ENCODE data around the gene TIGIT.

Gene TIGIT

DNA sequence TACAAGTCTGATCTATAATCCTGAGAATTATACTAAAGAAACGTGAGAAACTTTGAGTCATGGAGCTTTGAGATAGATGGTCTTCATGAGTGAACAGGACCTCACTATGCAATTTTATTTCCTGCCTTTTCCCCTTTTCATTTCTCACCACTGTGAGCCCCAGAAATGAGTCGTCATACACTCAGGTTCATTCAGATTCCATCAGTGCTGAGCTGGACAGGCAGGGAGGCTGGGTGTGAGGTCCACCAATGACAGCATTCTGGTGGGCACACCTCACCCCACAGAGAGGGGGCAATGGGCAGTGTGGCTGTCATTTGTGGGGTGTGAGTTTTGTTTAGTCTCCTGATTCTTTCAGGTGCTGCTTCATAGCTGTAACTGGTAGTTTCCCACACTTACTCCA lies 16.9 kb downstream of the TIGIT start:
- no peak for DNase-seq (ENCODE audit: low read depth in 3 of 3)

DNA sequence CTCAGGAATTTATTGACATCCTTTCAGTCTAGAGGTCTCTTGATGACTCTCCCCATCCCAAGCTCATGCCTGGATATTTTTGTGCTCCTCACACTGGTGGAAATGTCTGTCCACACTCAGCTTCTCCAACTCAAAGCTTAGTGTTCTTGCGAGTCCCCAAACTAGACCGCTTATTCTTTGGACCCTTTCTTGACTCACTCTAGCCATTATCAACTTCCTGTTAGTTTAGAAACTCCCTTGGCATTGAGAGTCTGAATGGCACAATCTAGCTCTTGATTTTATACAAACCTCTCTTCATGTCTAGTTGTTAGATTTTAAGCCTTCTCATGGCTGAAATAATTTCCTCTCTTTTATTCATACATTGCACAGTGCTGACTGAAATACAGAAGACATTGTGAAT lies 19.6 kb downstream of the TIGIT start:
- no peak for DNase-seq (ENCODE audit: low read depth in 3 of 3)

DNA sequence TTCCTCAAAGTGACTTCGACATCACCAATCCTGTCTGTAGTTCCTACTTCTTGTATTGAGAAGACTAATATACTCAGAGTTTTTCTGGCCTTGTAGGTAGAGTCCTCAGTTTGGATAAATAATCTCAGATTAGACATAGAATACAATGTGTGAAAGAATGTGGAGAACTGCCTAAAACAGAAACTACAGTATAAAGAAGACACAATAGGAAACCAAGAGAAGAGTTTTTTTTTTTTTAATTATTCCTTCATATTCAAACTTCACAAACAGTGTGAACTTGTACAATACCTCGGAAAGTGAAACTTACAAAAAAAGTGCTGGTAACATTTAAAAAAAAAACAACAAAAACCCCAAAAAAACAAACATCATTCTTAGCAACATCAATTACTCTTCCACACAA lies 20.5 kb downstream of the TIGIT start:
- DNase-seq (ENCODE audit: low read depth in 3 of 3), result no peak

DNA sequence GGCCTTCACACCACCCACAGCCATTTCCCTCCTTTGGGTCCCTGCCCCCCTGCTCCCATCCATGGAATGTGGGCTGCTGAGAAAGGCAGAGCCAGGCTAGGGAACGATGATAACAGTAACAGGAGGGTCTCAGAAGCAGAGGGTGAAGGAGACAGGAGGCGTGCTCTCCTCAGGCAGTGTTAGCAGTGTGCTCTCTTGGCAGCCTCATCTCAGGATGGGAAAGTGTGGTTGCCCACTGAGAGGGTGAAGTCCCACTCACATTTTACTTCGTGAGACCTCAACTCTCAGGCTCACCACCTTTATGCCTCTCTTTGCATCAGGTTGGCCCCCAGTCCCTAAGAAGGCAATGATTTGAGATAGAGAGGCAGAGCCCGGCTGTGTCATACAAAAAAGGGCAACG lies 24.5 kb downstream of the TIGIT start:
- DNase-seq (ENCODE audit: low read depth in 3 of 3), result no peak

DNA sequence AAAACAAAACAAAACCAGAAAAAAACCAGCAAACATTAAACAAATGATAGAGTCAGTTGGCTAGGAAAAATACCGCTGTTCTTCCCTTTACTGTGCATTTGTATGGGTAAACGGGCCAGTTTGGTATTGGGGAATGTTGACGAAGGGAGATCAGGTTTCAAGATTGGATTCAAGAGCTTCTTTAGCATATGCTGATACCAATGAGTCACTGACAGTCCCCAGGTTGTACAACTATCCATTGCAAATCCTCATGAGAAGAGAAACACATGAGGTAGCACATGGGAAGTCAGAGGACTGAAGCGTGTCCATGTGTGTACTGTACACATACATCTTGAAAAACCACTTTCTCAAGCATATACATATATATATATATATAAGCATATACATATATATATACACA lies 25.6 kb downstream of the TIGIT start:
- no peak for DNase-seq (ENCODE audit: low read depth in 3 of 3)

DNA sequence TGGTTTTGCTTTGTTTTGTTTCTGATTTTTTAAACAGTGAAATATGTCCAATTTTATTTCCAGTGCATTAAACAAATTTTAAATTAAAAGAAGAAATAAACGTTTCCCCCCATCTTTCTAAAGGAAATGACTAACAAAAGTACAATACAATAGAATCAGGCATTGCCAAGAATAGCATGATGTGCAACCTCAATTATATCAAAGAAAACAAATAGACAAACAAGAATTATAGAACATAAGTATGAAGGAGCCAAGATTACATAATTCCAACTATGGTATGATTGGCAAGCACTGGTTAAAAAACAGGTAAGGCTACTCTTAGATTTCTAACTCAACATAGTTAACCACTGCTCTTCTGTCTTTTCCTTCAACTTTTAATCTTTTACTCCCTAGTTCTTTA lies 26.4 kb downstream of the TIGIT start:
- no peak for DNase-seq (ENCODE audit: low read depth in 3 of 3)

DNA sequence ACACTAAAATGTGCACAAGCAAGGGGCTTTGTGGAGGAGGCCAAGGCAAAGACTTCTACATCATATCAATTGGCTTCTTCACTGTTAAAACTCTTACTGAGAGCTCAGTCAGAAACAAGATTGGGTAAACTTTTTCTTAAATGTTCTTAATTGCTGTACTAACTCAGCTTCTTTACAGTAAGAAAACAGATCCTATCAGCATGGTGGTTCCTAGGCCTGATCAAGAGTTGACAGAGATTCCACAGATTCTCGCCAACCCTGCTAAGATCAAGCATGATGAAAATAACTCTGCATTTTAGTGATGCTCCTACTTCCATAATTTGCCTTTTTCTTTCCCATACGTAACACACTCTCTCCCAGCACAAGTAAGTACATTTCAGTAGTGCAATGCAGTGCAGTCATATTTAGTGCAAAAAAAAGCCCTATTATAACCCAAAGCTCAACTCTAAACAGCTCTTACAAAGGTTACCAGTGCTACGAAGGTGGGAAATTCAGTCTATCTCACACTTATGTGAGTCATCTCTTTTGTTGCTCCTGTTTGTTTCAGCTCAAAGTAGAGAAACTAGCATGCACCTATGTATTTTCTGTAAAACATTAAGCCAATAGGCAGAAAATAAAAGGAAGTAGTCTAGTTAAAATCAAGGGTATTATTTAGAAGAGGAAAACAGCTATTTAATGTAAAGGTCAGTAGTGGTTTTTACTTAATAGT lies 29.9 kb downstream of the TIGIT start:
- no peak for DNase-seq (ENCODE audit: low read depth in 3 of 3)

DNA sequence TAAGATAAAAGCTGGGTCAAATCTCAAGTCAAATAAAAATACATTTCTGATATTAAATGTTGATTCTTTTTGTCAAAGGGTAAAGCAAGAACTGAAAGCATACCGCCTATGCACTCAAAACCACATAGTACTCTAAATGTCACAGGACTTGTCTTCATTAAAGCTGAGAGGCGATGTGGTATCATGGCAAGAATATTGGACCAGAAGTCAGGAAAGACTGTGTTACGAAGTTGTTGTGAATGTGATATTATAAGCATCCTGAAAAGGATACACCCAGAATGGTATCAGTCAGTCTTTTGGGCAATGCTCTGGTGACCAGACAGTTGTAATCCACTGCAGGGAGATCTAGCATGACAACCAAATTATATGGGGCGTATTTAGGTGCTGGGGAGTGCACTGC lies 33.8 kb downstream of the TIGIT start:
- DNase-seq (ENCODE audit: low read depth in 3 of 3), result no peak

DNA sequence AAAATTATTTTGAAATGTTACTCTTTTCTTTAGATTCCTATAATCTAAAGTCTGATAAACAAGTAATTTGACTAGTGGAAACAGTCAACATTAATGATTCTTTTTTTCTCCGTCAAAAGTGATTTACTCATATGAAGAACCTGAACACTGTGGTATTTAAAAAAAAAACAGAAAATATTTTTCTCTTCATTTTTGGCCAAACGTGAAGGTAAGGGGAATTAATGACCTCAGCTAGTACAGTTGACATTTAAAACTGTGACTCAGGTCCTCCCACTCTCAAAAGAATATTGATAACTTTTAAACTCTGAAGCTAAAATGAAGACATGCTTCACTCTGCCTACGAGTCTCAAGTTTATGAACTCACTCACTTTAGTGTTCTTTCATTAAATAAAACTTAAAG lies 34.5 kb downstream of the TIGIT start:
- DNase-seq (ENCODE audit: low read depth in 3 of 3), result no peak

DNA sequence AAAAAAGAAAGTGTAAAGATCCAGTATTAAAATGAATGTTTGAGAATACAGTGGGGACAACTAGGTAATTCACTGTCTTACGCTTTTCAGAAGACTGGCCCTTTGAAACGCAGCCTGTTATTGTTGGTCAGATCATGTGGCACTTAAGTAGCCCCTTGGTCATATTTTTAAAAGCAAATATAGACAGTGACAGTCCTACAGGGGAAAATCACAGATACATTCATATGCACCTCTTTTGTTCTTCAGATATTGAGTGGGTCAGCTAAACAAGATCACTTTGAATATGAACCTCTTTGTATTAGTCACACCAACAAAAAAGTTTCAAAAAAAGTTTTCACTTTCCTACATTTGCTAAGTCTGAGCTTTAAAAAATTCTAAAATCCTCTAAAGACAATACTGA lies 36.0 kb downstream of the TIGIT start:
- DNase-seq (ENCODE audit: low read depth in 3 of 3), result no peak

DNA sequence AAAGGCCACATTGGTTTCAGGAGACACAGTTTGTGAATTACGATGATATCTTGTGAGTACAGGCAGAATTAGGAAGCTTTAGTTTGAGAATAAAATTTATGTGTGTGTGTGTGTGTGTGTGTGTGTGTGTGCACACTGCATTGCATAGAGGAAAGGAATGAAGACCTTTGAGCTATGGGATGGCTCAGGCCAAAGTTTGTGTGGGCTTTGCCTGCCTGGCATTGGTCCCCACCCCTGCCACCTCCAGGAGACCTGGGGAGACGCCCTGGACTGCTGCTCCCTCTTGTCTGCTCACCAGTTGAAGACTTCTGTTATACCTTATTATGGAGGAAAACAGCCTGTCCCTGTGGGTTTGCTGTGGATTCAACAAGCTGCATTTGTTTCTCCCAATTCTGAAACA lies 37.2 kb downstream of the TIGIT start:
- DNase-seq (ENCODE audit: low read depth in 3 of 3), result no peak

DNA sequence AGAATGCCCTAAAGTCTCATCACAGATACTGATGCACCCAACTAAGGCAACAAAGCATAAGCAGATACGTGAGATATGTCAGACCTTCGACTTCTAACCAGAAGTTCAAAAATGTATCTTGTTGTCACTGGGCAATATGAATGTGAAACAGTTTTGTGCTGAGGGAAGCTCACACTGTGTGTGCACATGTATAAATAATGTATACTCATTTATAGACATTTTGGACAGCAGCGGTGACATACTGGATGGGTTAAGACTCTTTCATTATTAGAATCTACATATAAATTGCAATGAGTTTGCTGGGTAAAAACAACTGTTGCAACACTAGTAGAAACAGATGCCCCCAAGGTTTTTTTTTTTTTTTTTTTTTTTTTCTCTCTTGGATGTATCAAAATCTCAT lies 37.9 kb downstream of the TIGIT start:
- DNase-seq (ENCODE audit: low read depth in 3 of 3), result no peak

DNA sequence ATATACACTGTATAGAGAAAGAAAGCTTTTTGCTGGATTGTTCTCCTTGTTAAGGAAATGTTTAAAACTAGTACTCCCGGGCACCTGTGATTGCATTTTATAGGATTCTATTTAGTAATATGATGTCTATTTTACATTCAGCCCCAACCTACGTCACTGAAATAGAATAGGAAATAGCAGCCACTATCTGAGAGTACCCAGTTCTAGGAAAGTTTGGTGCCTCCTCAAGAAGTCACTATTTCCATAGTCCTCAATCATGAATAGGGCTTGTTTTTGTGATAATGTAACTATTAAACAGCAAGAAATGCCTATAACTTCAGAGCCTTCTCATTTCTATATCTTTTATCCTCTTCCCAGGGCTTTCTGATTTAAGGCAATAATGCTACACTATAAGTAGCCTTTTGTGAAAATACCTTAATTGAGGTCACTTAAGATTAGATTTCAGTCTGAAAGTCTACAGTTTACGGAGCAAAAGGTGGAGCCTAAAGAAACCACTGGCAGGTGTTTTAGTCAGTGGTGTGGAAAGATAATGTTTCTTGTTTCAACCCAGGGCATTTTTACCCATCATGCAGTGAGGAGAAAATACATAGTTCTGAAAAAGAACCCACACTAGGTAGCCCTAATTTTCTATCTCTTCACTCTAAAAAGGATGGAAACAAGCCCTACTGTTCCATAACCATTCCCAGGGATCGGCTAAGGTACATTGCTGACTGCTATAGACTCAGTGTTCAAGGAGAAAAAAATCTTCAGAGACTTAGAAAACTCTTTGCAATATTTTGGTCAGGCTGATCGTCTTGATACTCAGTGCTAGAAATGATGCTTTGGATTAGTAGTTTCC lies 38.7 kb downstream of the TIGIT start:
- DNase-seq (ENCODE audit: low read depth in 3 of 3), result no peak

DNA sequence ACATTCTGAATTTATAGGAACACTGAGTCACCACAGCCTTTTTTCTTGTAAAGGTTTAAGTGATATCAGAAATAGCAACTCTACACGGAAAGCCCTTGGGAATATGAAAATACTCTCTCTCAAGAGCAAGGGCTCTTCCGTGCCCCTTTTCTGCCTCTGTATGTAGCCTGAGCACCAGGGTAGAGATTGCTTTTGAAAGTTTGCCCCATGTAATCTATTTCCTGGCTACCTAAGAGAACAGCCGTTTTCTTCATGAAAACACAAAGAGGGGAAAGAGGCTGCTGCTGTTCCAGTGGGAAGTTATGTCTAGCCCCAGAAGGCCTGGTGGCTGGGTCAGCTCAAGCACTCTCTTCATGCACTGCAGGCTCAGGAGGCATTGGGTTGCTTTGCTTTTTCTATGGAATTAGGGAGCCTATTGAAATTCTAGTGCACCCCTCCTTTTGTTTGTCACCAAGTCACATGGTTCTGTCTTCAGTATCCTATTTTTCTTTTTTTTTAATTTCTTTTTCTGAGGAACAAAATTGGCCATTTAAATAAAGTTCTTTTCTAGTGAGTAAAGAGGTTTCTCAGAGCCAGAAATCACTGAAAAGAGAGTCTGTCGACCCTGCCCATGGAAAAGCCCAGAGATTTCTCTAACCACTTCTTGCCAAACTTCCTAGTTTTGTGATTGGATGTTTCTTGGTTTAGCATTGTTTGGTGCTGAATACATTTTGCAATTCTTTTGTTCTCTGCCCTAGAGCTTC lies 39.5 kb downstream of the TIGIT start:
- DNase-seq (ENCODE audit: low read depth in 3 of 3), result no peak

DNA sequence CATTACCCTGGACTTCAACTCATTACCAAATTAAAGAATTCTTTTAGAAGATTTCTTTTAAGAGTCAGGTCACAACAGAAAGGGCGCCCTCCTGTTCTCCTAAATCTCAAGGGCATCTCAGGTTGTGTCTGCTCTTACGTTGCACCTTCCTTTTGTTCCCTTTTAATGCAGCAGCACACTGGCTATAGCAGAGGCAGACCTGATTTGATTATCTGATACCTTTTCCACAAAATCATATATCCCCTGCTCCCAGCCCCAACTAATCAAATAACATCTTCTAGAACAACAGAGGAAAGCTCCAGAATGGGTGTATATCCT lies 40.1 kb downstream of the TIGIT start:
- DNase-seq (ENCODE audit: low read depth in 3 of 3), result no peak

DNA sequence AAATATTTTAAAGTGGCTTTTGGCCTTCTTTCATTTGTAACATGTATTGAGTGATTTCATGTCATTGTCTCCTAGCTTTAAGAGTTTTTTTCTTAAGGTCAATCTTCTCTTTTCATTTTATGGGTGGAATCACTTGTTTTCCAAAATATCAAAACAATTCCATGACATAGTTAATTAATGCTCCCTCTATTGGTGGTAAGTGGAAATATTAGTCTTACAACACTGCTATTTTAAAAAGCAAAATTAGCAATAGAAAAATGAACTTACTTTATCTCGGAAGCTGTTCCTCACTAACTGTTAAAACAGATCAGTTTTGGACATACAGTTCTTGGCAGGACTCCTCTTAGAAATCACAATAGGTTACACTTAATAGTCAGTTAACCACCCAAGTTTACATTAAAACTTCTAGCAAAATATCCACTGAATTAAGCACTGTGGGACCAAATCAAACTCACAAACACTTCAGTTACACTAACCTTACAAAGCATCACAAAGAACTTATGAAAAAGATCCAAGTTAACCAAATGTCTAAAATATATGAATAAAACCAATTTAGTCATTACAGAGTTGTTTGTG lies 42.4 kb downstream of the TIGIT start:
- no peak for DNase-seq (ENCODE audit: low read depth in 3 of 3)

DNA sequence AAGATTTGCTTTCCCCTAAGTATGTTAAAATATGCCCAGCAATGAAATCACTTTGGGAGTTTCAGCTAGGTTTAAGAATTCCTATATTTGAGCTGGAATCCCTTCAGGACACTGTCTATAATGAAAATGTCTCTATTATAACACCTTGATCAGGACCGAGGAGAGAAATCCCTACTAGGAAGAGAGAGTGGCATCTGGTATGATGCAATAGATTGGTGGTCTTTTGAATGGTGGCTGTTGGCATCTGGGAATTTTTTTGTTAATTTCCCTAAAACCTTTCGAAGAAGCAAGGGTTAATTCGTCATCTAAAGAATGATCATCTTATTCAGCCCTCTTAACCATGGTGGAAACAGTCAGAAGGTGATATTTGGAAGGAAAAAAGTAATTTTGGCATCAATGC lies 43.0 kb downstream of the TIGIT start:
- DNase-seq (ENCODE audit: low read depth in 3 of 3), result no peak

DNA sequence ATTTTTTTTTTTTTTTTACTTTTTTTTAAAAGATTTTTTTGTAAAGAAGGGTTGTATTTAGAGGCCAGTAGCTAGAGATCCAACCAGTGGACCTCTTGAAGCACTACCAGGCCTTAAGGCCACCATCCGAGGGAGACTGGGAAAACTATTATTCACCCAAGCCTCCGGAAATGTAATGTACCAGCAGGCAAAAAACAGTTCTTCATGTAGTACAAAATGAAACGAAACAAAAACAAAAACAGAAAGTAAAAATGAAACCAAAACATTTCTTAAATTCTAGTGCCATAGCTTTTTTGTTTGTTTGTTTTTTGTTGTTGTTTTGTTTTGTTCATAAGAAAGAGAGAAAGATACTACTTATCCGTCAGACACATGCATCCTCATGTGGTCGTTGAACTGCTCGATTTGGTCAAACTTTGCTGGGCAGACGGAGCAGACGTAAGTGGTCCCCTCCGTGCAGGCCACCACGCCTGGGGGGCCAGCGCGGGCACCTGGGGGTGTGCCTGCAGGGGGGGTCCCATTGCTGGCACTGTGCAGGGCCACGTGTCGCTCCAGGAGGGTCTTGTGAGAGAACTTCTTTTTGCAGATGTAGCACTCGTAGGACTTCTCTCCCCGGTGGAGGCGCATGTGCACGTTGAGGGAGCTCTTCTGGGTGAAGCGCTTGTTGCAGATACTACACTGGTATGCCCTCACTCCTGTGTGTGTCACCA lies 45.0 kb downstream of the TIGIT start:
- DNase-seq (ENCODE audit: low read depth in 3 of 3), result no peak

DNA sequence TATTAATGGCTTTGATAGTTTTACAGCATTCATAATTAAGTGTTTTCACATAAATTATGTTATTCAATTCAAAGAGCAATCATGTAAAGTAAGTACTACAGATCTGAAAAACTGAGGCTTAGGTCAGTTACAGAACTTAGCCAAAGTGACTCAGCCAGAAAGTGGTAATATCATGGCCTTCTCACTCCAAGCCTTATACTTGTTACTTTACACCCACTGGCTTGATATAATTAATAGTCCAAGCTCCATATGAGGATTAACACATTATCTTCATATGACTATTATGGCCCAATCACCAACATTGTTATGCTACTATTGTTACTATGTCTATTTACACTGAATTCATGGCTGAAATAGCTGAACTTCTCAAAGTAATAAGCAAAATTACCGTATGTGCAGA lies 50.7 kb downstream of the TIGIT start:
- no peak for DNase-seq (ENCODE audit: low read depth in 3 of 3)

DNA sequence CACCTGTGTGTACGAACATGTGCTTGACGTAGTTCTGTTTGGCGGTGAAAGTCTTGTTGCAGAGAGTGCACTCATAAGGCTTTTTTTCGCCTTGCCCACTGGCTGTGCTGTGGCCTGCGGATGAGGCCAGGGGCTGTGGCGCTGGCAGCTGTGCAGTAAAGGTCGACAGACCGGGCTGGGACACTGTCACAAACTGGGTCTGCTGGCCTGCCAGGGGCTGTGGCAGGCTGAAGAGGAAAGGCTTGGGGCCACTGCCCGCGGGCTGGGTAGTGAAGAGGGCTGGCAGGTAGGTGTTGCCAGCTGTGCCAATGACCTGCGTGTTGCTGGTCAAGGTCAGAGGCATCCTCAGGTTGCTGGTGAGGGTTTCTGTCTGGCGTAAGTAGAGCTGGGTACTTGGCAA lies 56.4 kb downstream of the TIGIT start:
- DNase-seq (ENCODE audit: low read depth in 3 of 3), result no peak

DNA sequence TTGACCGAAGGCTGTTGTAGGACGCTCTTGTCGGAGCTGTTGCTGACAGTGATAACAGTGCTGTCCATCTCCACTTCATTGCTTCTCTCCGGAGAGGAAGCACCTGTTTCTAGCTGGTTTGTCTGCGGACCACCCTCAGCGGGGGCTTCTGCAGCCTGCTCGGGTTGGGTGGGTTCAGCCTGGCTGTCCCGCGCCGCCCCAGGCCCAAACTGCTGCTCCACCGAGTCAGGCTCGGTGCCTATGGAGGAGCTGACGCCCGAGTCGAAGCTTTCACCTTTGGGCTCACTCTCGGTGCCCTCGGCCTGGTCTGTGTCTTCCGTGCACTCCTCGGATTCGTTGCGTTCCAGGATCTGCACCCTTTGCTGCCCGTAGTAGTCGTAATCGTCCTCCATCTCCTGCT lies 56.9 kb downstream of the TIGIT start:
- no peak for DNase-seq (ENCODE audit: low read depth in 3 of 3)
